CD4-positive, alpha-beta T cell treated with Interleukin-4 for 4 hours (primary cell): ENCODE results near the gene C8G.

Source experiments
- DNase-seq: peaks from one replicate; pipeline ENCODE4 v3.0.0-alpha.2; 2020

Gene C8G

DNA sequence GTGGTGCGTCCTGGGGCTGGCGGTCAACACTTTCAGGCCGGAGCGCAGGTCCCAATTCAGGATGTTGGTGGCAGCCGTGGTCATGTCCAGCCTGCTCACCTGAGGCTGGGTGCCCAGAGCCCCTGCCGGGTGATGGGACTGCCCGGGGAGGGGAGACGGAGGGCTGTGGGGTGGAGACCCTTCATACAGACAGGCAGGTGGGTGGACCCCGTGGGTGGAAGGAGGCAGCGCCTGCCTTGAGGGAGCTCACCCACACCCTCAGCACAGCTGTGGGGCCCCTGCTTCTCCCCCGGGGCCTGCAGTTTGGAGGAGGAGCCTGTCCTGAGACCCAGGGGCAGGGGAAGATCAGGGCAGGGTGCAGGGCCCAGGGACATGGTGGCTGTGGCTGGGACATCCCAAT, 25.3 kb downstream of the C8G start:
- DNase-seq, result no peak

DNA sequence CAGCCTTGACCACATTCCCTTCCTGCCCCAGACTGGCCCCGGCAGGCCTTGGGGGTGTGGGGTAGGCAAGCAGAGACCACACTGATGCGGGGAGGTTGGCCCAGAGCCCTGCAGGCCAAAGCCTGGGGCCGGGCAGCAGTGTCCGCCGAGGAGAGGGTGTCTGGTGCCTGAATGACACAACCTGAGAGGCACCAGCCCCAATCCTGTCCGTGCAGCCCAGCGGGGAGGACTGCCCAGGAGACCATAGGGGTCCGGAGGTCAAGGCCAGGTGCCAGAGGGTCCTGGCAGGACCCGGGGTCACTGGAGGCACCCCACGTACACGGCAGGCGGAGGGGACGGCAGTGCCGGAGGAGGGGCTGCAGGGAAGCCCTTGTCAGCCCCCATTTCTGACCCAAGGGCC, 26.7 kb downstream of the C8G start:
- no peak for DNase-seq

DNA sequence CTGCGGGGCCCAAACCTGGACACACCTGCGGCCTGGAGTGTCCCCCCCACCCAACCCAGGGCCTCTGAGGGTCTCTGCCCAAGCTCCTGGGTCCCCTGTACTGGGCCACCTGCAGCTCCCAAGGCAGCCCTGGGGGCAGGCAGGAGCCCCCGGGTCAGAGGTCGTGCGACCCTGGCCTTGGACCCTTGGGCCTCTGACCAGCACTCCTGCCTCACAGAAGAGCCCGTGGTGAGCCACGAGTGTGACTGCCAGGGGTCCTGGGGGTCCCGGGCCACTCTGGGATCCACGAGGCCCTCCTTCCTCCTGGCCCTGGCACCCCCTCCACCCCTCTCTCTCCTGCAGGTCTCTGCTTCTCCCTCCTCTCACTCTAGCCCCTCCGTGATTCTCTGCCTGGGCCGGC, 27.3 kb downstream of the C8G start:
- no peak for DNase-seq

DNA sequence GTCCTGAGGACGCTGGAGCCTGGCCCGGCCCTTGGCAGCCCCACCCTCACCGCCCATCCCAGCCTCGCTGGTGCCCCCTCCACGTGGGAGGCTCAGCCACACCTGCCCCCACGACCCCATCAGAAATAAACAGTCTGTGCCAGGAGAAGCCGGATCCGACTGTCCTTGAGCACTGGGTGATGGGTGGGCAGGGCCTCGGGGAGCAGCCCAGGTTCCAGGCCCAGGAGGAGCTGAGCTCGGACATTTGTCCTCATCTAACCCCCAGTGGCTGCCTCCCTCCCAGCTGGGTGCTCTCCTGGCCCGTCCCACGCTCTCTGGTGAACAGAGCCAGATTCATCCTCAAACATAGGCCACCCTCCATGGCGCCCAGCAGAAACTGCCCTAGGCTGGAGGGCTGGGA, 27.7 kb downstream of the C8G start:
- DNase-seq, result no peak

DNA sequence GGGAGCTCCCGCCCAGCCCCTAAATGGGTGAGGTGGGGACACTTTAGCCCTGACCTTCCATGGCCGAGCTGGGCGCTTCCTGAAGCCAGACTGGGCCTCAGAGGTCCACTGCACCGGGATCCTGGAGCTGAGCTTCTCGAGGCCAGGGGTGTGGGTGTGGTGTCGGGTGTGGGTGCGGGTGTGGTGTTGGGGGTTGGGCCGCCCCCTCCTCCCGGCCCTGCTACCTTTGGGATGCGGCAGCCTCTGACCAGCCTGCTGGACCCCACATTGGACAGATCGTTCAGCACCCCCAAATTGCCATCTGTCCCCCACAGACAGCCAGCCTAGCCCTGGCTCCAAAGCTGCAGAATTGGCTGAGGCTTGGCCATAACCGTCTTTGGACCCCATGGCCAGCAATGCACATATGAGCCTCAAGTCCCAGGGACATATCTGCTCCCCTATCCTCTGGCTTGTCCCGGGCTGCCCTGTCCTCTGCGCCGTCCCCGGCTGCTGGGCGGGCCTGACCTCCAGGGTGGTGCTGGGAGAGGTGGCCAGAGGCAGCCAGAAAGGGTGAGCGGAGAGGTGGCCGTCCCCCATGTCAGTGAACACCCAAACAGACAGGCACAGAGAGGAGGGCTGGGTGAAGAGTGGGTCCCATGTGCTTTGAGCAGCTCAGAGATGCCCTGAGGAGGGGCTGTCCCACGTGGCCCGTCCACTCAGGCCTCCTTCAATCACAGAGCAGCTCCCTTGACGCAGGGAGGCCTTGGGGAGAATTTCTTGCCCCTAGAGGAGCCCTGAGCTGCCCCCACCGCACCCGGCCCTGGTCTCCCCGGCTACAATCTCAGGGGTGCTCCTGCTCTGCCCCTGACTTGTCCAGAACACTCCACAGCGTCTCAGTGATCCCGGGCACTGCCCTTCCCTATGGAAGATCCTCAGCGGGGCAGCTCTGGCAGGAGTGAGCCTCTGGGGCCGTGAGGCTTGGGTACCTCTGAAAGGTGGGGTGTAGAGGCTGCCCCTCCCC, 28.9 kb downstream of the C8G start:
- DNase-seq, result no peak

DNA sequence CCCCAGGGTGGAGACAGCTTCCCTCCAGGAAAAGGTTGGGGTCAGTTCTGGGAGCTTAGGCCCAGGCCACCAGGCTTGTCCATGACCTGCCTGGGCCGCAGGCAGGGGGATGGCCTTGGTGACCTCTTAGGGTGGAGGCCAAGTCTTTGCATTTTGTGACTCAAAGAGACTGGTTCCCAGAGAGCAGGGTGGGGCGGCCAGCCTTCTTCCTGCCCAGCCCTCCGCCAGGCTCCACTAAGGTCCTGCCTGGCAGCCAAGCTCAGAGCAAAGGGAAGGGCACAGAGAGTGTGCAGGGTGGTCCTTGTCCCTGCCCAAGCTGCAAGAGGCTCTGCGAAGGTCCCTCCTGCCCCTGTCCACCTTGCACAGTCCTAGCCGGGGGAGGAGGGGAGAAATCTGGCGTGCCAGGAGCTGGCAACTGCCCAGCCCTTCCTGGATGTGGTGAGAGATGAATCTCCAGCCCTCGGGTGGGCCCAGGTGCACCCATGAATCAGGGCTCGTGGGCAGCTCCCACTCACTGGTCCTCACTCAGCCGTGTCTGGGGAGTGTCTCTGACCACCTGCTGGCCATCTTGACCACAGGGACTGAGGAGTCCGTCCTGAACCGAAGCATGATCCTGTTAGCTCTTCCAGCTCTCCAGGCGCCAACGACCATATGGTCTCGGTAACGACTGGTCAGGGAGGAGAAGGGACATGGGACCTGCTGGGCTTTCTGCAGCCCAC, 29.9 kb downstream of the C8G start:
- DNase-seq, result peak; percentile 29

DNA sequence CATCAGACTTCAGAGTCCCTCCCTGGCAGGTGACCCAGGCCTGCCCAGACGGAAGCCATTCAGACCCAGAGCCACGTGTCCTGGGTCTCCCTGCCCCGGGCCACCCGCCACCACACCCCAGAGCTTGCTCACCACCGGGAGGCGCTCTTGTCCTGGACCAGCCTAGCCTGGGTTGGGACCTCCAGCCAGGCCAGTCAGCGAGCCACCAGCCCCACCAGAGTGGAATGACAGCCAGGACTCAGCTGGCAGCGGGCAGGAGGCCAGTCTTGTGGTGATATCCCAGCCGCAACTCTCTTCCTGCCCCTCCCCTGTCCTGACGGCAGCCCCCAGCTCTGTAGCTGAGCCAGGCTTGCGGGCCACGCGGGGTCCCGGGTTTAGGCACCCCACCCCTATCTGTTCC, 30.6 kb downstream of the C8G start:
- no peak for DNase-seq

DNA sequence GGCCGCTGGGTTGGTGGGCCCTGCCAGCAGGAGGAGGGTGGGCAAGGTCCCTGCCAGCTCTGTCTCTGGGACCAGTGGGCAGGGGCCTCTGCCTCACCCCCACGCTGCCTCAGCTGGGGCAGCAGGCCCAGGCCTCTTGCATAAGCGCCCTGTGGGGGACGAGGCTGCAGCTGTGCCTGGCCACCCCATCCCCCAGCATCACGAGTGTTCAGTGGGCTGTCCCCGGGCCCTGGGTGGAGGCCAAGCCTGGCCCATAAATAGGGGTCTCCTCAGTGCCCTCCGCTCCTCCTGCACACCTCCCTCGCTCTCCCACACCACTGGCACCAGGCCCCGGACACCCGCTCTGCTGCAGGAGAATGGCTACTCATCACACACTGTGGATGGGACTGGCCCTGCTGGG, 32.2 kb downstream of the C8G start, which contains the start of gene PTGDS:
Gene PTGDS, plus strand, starts transcription at position 282 of the 400 bp plus-strand sequence. Its CDS starts 75 bp downstream, at position 357.
- DNase-seq, result no peak

DNA sequence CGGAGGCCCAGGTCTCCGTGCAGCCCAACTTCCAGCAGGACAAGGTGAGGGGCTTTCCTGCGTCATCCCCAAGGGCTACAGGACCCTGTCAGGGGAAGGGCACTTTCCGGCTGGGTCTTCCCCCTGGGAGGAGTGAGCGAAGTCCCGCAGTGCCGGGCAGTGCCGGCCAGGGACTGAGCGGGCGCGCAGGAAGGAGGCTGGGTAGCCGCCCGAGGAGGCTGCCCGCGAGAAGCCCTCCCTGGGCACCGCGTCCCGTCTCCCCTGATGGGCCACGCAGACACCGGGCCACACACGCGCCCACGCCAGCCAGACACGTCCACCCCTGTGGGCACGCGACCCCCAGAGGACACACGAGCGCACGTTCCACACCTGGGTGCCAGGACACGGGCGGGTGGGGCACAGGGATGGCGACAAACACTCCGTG, 32.6 kb downstream of the C8G start:
- DNase-seq, result no peak

DNA sequence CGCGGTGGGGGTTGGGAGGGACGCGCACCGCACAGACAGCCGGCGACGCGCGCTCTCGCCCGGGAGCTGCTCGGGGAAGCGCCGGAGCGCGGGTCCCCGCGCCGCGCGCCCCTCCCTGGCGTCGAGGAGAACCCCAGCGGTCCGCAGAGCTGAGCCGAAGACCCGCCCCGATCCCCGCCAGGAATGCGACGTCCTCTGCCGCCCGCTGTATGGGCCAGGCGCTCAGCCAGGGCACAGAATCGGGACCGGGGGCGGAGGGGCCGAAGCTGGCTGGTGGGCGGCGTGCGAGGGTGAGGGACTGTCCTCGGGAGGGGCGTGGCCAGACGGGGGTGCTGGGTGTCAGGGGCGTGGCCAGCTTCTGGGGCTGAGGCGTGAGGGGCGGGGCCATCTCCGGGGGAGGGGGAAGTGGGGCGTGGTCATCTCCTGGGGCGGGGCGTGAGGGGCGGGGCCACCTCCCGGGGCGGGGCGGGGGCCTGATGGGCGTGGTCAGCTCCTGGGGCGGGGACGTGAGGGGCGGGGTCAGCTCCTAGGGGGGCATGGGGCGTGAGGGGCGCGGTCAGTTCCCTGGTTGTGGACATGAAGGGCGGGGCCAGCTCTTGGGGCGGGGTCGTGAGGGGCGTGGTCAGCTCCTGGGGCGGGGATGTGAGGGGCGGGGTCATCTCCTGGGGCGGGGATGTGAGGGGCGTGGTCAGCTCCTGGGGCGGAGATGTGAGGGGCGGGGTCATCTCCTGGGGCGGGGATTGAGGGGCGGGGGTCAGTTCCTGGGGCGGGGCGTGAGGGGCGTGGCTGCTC, 33.2 kb downstream of the C8G start:
- peak; percentile 39 for DNase-seq

DNA sequence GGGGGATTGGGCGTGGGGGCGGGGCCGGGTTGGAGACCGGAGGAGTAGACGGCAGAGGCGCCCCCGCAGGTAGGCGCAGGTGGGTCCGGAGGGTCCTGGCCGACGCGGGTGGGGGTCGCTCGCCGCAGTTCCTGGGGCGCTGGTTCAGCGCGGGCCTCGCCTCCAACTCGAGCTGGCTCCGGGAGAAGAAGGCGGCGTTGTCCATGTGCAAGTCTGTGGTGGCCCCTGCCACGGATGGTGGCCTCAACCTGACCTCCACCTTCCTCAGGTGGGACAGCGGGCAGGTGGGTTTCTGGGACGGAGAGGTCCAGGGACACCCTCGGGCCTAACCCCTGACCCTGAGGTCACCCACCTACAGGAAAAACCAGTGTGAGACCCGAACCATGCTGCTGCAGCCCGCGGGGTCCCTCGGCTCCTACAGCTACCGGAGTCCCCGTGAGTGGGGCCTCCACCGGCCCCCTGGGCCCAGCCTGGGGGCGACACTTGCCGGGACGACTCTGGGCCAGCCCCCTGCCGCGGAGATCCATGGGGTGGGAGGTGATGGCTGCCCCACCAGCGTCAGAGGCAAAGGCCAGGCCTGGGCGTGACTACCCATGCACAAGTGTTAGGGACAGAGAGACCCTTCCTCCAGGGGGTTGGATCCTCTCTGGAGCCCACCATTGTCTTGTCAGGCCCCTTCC, 34.0 kb downstream of the C8G start:
- no peak for DNase-seq

DNA sequence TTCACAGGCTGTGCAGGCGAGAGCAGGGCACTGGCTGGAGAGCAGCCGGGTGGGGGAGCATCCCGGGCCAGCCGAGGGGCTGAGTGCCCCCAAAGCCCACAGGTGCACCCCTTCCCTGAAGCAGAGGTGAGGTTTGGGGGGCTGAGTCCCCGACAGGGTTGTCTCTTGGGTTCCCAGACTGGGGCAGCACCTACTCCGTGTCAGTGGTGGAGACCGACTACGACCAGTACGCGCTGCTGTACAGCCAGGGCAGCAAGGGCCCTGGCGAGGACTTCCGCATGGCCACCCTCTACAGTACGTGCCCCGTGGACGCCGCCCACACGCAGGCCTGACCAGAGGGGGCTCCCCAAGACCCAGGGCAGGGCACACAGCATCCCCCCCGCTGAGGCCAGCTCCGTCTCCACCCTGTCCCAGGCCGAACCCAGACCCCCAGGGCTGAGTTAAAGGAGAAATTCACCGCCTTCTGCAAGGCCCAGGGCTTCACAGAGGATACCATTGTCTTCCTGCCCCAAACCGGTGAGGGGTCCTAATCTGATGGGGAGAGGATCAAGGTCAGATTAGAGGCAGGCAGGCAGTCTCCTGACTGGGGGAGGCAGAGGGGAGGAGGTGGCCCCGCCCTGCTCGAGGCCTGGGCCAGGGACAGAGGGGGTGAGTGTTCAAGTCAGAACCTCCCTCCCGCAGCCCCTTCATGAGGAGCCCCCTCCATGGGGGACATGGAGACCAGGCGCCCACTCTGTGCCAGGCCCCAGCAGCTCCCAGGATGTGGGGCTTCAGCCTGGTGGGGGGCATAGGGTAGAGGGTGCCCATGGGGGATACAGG, 34.9 kb downstream of the C8G start:
- no peak for DNase-seq

DNA sequence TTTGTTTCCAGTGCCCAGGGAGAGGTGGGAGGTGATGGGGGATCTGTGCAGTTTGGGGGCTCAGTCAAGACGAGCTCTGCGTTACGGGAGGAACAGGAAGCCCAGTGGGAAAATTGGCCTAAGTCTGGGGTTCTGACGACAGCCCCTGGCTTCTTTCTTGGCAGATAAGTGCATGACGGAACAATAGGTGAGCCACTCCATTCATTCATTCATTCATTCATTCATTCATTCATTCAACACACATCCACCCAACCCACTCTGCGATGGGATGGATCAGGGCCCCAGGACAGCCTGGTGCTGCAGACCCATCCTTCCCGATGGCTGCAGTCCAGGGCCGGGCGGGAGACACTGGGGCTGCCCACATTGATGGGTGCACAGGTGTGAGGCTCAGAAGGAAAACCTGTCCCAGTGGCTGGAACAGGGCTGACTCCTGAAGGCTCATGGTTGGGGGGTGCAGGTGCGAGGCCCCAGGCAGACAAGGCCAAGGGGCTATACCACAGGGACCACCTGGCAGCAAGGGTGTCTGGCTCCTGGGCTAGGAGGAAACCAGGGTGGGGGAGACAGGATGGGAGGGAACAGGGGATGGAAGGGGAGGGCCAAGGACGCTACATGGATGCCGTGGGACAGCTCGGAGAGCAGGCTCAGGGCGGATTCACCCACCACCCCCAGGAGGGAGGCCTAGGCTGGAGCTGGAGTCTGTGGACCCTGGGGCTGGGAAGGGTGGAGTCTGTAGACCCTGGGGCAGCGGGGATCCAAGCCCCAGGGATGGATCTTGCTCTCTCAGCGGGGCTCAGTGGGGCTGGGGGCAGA, 35.8 kb downstream of the C8G start:
- DNase-seq, result no peak

DNA sequence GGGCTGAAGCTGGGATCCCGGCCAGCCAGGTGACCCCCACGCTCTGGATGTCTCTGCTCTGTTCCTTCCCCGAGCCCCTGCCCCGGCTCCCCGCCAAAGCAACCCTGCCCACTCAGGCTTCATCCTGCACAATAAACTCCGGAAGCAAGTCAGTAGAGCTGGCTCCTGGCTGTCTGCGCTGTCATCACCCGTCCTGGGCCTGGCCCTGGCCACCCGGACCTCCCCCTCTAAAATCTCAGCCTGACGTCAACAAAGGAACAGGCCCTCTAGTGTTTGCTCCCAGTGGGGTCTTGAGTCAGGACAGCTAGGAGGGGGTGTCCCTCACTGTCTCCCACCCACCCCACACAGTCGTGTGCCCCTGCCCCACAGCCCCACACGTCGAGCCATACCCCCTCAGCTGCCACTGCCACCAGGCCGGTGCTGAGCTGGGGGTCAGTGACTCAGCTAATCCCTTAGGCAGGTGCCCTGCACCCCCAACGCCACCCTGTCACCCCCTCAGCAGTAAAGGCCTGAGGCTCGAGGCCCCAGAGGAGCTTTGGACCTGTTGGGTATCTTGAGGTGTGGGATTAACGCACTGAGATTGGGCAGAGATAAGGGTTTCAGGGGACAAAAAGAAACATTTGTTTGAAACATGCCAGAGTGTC, 36.7 kb downstream of the C8G start:
- DNase-seq, result no peak

DNA sequence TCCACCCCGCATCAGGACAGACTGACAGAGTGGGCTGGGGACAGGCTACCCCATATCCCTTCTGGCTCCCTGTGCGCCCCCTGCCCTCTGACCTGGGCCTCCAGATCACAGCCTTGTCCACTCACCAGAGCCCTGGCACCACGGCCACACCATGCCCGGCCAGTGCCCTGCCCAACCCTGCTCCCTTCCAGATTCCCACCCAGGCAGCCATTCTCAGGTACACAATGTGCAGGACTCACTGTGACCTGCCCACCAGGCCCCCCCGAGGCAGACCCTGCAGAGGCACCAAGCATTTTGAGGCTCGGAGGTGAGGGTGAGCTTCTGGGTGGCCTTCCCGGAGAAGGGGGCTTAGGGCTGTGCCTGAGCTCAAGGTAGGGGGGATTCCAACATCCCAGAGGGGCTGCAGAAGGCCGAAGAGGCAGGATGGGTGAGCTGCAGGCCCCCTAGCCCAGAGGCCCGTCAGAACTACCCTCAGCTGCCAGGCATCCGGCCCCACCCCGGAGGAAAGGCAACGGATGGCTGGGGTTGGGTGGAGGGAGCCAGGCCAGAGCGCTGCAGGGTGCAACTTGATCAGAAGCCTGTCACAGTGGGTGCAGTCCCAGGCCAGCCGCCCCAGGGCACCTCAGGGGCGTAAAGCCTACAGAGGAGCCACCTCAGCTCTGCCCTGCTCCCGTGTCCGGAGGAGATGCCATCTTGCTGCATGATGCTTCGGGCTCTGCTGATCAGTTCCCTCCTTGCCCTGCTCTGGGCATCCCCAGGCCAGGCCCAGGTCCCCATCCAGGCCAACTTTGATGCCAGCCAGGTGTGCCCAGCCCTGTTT, 37.4 kb downstream of the C8G start, which contains the start of gene LCNL1:
Gene LCNL1, plus strand, starts transcription at position 762 of the 820 bp plus-strand sequence. CDS start 594 bp downstream, outside the sequence.
- no peak for DNase-seq

DNA sequence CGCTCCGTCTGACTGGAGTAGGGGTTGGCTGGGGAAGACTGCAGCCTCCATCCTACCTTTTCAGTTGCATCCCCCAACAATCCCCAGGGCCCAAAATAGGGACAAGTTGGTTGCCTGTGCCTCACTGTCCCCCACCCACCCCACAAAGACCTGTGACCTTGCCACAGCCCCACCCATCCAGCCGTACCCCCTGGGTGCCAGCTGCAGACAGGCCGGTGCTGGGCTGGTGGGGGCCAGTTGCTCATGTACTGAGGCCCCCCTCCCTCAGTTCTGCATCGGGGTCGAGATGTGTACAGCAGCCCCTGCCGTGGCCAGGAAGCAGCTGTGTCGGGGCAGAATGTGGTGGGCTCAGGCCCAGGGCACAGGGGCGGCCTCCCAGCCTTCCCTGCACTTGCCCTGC, 38.1 kb downstream of the C8G start:
- no peak for DNase-seq

DNA sequence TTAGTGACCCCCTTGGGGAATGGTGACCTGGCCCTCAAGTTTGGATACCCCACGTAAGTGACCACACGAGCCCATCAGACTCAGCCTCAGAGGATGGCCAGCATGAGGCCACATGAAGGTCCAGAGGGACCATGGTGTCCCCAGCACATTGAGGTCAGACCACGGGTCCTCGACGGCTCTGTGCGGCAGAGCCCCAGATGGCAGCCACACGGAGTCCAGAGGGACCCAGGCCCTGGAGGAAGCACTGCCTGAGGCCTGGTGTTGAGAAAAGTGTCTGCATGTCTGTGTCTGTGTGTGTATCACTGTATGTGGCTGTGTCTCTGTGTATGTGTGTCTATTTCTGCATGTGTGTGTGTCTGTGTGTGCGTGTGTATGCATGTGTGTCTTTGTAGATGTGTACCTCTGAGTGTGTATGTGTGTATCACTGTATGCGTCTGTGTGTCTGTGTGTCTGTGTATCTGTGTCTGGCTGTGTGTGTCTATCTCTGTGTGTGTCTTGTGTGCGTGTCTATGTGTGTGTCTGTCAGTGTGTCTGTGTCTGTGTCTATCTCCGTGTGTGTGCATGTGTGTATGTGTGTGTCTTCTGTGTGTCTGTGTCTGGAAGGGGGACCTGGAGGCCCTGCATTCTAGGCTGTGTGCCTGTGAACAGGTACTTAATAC, 38.7 kb downstream of the C8G start:
- DNase-seq, result no peak

DNA sequence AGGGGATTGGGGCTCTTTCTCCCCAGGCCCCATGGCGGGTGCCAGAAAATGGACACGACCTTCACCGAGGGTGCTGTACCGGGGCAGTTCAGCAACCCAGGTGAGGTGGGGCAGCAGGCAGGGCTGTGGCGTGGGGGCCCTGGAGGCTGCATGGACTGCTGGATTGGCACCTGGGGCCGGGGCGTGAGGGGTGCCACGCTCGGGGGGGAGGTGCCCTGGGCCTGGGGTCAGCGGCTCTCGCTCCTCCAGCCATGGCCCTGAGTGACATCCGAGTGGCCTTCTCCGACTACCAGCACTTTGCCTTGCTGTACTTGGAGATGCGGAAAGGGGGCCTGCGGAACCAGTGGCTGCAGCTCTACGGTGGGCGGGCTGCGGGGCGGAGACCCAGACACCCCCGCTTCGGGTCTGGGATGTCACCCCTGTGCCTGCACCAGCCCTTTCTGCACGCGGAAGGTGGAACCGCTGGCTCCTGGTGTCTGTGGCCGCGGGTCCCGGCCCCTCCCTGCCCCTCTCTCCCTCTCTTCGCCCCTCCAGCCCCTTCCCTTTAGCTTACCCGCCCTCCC, 39.5 kb downstream of the C8G start:
- DNase-seq, result no peak
